ENCODE results near the gene HEXIM2.
A peak's percentile ranks its signal among the peaks of the same experiment; 100 is the strongest.

The HEXIM2 gene

GRCh38 chr17:45146890-45147580 lies 14.6 kb upstream of the HEXIM2 start:
- TF ChIP-seq CTCF (IDR thresholded peaks at IDR 0.05; ENCODE audit: extremely low read depth, missing control alignments) = no peak
- peak; percentile 77 for DNase-seq (ENCODE audit: low spot score)

GRCh38 chr17:45147581-45148182 lies 14.0 kb upstream of the HEXIM2 start:
- no peak for TF ChIP-seq CTCF (IDR thresholded peaks at IDR 0.05; ENCODE audit: extremely low read depth, missing control alignments)
- DNase-seq (ENCODE audit: low spot score) = peak; percentile 79

GRCh38 chr17:45148183-45149036 lies 13.3 kb upstream of the HEXIM2 start, which contains the start of gene HEXIM1:
Gene HEXIM1 (plus strand): TSS chr17:45148475. CDS start chr17:45149191, 716 bp downstream.
- no peak for TF ChIP-seq CTCF (IDR thresholded peaks at IDR 0.05; ENCODE audit: extremely low read depth, missing control alignments)
- DNase-seq (ENCODE audit: low spot score) = peak; percentile 95

GRCh38 chr17:45149037-45149668 lies 12.5 kb upstream of the HEXIM2 start:
- peak; percentile 94 for TF ChIP-seq CTCF (IDR thresholded peaks at IDR 0.05; ENCODE audit: extremely low read depth, missing control alignments)
- DNase-seq (ENCODE audit: low spot score) = peak; percentile 79

- no peak for DNase-seq (ENCODE audit: low spot score)
- no peak for TF ChIP-seq CTCF (IDR thresholded peaks at IDR 0.05; ENCODE audit: extremely low read depth, missing control alignments)
Observed at GRCh38 chr17:45149669-45150664, 11.7 kb upstream of the HEXIM2 start.

Measured in GM20000 (cell line).